Tibial nerve (tissue), 4 donors: ENCODE results near the gene BRS3. TPM values are rescaled to one million over a fixed set of nuclear protein-coding genes. Genes with fewer than 3 reads are reported as not detected.

Experiments used
- DNase-seq, 2 donors: peaks; one replicate each; pipeline ENCODE4 v3.0.0-alpha.2; 2019; ENCODE audit warnings: low spot score in 2 of 2
- H3K27ac ChIP-seq, 4 donors: fragments of 200-600 bp; sonication (generic) in 3 of 4; one replicate each; pipeline ENCODE4 v1.5.1; 2017 to 2019; ENCODE audit warnings: mild to moderate bottlenecking in 1 of 4
- H3K27me3 ChIP-seq, 2 donors: fragments of 200-600 bp; sonication (generic) in 1 of 2; one replicate each; pipeline versions ENCODE4 v1.5.1 to v1.6.0; 2017 to 2019
- H3K36me3 ChIP-seq, 3 donors: fragments of 200-600 bp; sonication (generic); one replicate each; pipeline ENCODE4 v1.5.1; 2018 to 2019
- H3K4me1 ChIP-seq, 4 donors: fragments of 200-600 bp; sonication (generic) in 3 of 4; one replicate each; pipeline ENCODE4 v1.5.1; 2017 to 2019
- H3K4me3 ChIP-seq, 4 donors: fragments of 200-600 bp; sonication (generic) in 3 of 4; one replicate each; pipeline ENCODE4 v1.5.1; 2017 to 2019; ENCODE audit warnings: mild to moderate bottlenecking in 1 of 4, moderate library complexity in 1 of 4
- H3K9me3 ChIP-seq, 4 donors: fragments of 200-600 bp; sonication (generic) in 3 of 4; one replicate each; pipeline ENCODE4 v1.5.1; 2017 to 2019
- EP300 ChIP-seq, 2 donors: sonication (generic); formaldehyde crosslinking; IDR thresholded peaks; one replicate each; pipeline ENCODE4 v1.6.1; 2017; ENCODE audit warnings: antibody characterized with exemption in 2 of 2, mild to moderate bottlenecking in 1 of 2
- POLR2A ChIP-seq, 2 donors: fragments of 450-650 bp; IDR thresholded peaks; one replicate each; pipeline ENCODE4 v1.6.1; 2017; ENCODE audit warnings: antibody characterized with exemption in 2 of 2, mild to moderate bottlenecking in 2 of 2, moderate library complexity in 2 of 2
- WGBS, 2 donors: methylation state at CpG; one replicate each; pipeline ENCODE4 v1.1.5; 2018; 5-methylcytosine and 5-hydroxymethylcytosine counted together
- total RNA-seq, 4 donors: library from RNA; depleted of rRNA; stranded (reverse); fragments of >200 nt; gene quantifications; one replicate each; pipeline ENCODE4 v1.1.0, GENCODE V29; 2016
- TF ChIP-seq, protein P1 (sequence below), 5 experiments: fragments of 200-600 bp in 3 of 5; fragments of 450-650 bp in 2 of 5; sonication (generic) in 3 of 5; IDR thresholded peaks; one replicate each; pipeline ENCODE4 v1.5.1; 2016 to 2019; ENCODE audit warnings: antibody characterized with exemption in 5 of 5, mild to moderate bottlenecking in 3 of 5, moderate library complexity in 2 of 5

BRS3 gene
- total RNA-seq, 4 donors from 2014 or later, result not detected

GRCh38 chrX:136493011-136493410 lies 5.3 kb downstream of the BRS3 start:
- peaks cover 0 to 6% (median 0%) of the 10 kb centered on the region in 4 donors for H3K4me1 ChIP-seq
- peaks cover 0 to 36% of the 10 kb centered on the region in 2 donors for H3K27me3 ChIP-seq
- H3K27ac ChIP-seq, result no peak overlapping the region
- H3K36me3 ChIP-seq, result no peaks in the 10 kb centered on the region
- WGBS, 2 donors, result 18 to 22% methylated on average over 1 of the region's 1 CpG
- DNase-seq, result no peak
- no peak overlapping the region for H3K4me3 ChIP-seq
- TF ChIP-seq, protein P1, sequence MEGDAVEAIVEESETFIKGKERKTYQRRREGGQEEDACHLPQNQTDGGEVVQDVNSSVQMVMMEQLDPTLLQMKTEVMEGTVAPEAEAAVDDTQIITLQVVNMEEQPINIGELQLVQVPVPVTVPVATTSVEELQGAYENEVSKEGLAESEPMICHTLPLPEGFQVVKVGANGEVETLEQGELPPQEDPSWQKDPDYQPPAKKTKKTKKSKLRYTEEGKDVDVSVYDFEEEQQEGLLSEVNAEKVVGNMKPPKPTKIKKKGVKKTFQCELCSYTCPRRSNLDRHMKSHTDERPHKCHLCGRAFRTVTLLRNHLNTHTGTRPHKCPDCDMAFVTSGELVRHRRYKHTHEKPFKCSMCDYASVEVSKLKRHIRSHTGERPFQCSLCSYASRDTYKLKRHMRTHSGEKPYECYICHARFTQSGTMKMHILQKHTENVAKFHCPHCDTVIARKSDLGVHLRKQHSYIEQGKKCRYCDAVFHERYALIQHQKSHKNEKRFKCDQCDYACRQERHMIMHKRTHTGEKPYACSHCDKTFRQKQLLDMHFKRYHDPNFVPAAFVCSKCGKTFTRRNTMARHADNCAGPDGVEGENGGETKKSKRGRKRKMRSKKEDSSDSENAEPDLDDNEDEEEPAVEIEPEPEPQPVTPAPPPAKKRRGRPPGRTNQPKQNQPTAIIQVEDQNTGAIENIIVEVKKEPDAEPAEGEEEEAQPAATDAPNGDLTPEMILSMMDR (IDR thresholded peaks at IDR 0.05), result no peak
- TF ChIP-seq EP300 (IDR thresholded peaks at IDR 0.05) (no peak), POLR2A (IDR thresholded peaks at IDR 0.05) (no peak)
- no peaks in the 10 kb centered on the region for H3K9me3 ChIP-seq

DNA sequence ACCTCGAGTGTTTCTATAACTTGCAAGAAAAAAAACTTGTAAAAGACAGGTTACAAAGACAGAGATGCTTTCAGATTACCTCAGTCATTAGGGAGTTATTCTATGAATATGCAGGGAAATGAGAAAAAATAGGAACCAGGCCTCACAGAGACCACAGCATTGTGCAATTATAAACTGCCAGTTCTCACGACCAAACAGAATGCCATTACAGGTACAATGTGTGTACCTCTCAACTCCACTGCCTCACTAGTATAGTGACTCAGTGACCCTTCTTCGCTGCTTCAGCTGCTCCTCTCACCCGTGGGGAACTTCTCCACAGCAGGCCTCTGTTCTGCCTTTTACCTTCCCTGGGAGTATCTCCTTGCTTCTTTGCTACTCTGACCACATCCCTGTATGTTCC lies 7.3 kb downstream of the BRS3 start:
- Histone ChIP-seq H3K36me3 (no peaks in the 10 kb centered on the region), H3K27ac (no peak overlapping the region), H3K27me3 (peaks cover 0 to 17% of the 10 kb centered on the region in 2 donors), H3K9me3 (no peaks in the 10 kb centered on the region), H3K4me1 (peaks cover 0 to 21% (median 0%) of the 10 kb centered on the region in 4 donors), H3K4me3 (no peak overlapping the region)
- TF ChIP-seq, protein P1 (IDR thresholded peaks at IDR 0.05), result no peak
- no peak for TF ChIP-seq POLR2A (IDR thresholded peaks at IDR 0.05)
- TF ChIP-seq EP300 (IDR thresholded peaks at IDR 0.05), result no peak
- WGBS, 2 donors, result 74 to 80% methylated on average over 4 of the region's 4 CpGs
- no peak for DNase-seq

DNA sequence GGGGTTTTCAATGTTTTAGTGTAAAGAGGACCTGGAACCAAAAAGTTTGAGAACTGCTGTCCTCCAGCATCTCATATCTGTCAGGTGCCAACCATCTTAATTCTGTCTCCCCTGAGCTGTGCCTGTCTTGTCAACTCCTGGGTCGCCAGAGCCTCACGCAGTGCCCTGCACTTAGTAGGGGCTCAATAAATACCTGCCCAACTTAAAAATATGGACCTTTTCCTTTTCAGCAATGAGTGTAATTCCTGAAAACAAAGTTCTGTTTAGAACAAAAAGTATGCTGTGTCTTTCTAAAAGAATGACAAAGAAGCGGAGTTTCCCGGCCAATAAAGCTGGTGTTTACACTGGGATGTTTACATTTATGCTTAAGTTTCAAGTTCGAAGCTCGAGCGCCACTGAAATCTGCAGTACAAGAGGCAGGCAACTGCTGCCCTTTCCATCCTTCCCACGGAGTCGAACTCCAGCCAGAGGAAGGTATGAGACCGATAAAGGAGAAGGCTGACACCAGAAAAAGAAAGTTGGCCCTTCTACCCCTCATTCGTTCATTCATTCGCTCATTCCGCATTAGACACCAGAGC lies 8.5 kb downstream of the BRS3 start:
- WGBS, 2 donors, result 3 to 48% methylated on average over 13 of the region's 13 CpGs
- TF ChIP-seq, protein P1 (IDR thresholded peaks at IDR 0.05), result no peak
- no peak for TF ChIP-seq POLR2A (IDR thresholded peaks at IDR 0.05)
- no peak for DNase-seq
- Histone ChIP-seq H3K4me3 (peak overlapping the region; percentile 34 to 69 (median 58)), H3K27ac (peak overlapping the region; percentile 93 to 99 (median 93)), H3K27me3 (peaks cover 0 to 7% of the 10 kb centered on the region in 2 donors), H3K9me3 (no peaks in the 10 kb centered on the region), H3K36me3 (peaks cover 0 to 4% (median 0%) of the 10 kb centered on the region in 3 donors), H3K4me1 (peaks cover 0 to 21% (median 0%) of the 10 kb centered on the region in 4 donors)

DNA sequence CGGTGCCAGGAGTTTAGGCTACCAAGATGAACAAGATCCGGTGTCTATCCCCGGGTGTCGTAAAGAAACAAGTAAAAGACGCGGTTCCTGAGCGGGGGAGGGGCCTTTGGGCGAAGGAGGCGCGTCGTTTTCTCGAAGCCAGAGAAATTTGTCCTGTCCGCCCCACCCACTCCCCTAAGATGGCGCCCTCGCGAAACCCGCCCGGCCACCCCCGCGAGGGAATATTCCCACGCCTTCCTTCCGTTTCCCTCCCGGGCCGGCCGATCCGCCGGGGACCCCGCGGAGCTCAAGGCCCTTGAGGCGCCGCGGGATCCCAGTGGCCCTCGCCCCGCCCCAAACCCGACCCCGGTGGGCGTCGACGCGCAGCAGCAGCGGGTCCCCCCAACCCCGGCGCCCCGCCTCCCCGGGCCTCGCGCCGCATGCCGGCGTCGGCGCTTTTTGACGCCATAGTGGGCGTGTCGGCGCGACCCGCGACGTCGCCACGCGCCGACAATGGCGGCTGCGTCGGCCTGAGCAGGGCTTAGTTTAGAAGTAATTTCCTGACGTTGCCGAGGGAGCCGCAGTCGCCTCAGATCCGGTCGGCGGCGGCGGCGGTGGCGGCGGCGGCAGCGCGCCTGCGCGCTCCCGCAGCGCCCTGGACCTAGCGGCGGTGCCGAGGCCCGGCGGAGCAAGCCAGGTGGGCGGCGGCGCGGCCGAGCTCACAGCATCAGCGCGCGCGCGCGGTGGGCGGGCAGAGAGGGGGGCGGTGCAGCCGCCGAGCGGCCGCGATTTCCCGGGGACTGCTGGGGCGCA lies 9.2 kb downstream of the BRS3 start:
- peak; percentile 65 to 77 for DNase-seq
- H3K36me3 ChIP-seq, result peaks cover 0 to 11% (median 0%) of the 10 kb centered on the region in 3 donors
- H3K27ac ChIP-seq, result peak overlapping the region; percentile 93 to 99 (median 93)
- TF ChIP-seq EP300 (IDR thresholded peaks at IDR 0.05) (peak in 1 of 2 donors; percentile 62), POLR2A (IDR thresholded peaks at IDR 0.05) (peak in 1 of 2 donors; percentile 28)
- TF ChIP-seq, protein P1 (IDR thresholded peaks at IDR 0.05), result peak in 1 of 5 experiments; percentile 23
- peaks cover 0 to 21% (median 0%) of the 10 kb centered on the region in 4 donors for H3K4me1 ChIP-seq
- 52% methylated on average over 96 of the region's 111 CpGs; no CpG with 5 or more reads in 1 of the 2 donors for WGBS, 2 donors
- H3K9me3 ChIP-seq, result no peaks in the 10 kb centered on the region
- H3K27me3 ChIP-seq, result peaks cover 0 to 2% of the 10 kb centered on the region in 2 donors
- peak overlapping the region; percentile 38 to 69 (median 58) for H3K4me3 ChIP-seq
